Measurements from ENCODE around the gene GRID2IP.

- no peak for TF ChIP-seq CTCF (IDR thresholded peaks at IDR 0.05; ENCODE audit: insufficient read depth, low read length, poor library complexity, severe bottlenecking)
- TF ChIP-seq EZH2phosphoT487 (conservative IDR thresholded peaks at IDR 0.05; ENCODE audit: low read length): no peak
These were observed 40.7 kb downstream of the GRID2IP start for GRCh38 chr7:6510476-6511133.

Measured in SU-DHL-6 (cell line).